ENCODE results near the gene SULT2B1. TPM values are rescaled to one million over a fixed set of nuclear protein-coding genes. Genes with fewer than 3 reads are reported as not detected.

The SULT2B1 gene
- total and polyA plus RNA-seq, 2 experiments from 2014 or later: 0.79 TPM; not detected in 1

DNA sequence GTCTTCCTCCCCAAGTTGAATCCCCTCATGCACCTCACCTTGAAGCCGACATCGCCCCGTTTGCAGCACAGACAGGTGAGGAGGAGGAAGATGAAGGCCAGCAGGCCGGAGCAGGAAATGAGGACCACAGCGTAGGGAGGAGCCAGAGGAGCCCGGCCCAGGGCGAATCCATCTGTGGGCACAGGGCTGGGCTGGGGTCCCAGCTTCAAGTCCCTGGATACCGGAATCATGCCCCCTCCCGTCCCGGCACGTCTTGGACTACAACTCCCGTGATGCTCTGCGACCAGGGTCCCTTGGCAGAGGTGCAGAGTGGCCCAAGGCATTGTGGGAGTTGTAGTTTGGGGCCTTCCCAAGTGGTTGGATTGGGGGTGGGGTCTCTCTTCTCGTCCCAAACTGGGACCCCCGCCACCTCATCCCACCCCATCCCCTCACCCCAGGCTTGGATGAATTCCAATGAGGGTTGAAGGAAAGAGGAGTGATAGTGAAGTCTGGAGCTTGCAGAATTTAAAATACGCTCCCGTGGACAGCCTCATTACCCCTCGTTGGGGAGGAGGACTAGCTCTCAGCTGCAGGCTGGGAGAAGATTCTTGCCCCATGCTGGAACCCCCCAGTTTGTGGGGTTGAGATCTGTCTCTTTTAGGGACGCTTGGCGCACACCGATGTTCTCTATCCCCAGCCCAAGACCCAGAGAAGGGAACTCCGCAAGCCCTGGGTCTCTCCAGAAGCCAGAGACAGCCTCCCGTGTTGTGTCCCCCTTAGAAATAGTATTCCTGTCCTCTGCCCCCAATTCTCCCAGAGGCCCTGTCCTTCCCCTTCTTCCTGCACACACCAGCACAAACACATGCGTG lies 41.3 kb upstream of the SULT2B1 start:
- Histone ChIP-seq H3K27ac (no peak overlapping the region), H3K4me3 (peak overlapping the region; percentile 28), H3K9me3 (ENCODE audit: low read depth) (no peaks in the 10 kb centered on the region), H3K36me3 (replicated peaks; ENCODE audit: insufficient read depth, low read depth) (no peaks in the 10 kb centered on the region), H3K4me1 (ENCODE audit: insufficient read depth) (no peaks in the 10 kb centered on the region), H4K20me1 (ENCODE audit: insufficient read depth, poor library complexity, severe bottlenecking) (no peaks in the 10 kb centered on the region), H3K9me2 (replicated peaks; ENCODE audit: insufficient read depth) (no peaks in the 10 kb centered on the region), H2AFZ (peak overlapping the region; percentile 71), H3K27me3 (peaks cover 12% of the 10 kb centered on the region), H3K4me2 (peak overlapping the region; percentile 89), H3K79me2 (no peaks in the 10 kb centered on the region)
- WGBS (ENCODE audit: low lambda C conversion rate, missing lambda C conversion rate): 27% methylated on average over 21 of the region's 24 CpGs
- TF ChIP-seq EZH2phosphoT487 (IDR thresholded peaks at IDR 0.05; ENCODE audit: low read depth, severe bottlenecking, unreplicated experiment) (no peak), EZH2 (IDR thresholded peaks at IDR 0.05; ENCODE audit: borderline replicate concordance) (no peak)
- TF ChIP-seq, protein P1, sequence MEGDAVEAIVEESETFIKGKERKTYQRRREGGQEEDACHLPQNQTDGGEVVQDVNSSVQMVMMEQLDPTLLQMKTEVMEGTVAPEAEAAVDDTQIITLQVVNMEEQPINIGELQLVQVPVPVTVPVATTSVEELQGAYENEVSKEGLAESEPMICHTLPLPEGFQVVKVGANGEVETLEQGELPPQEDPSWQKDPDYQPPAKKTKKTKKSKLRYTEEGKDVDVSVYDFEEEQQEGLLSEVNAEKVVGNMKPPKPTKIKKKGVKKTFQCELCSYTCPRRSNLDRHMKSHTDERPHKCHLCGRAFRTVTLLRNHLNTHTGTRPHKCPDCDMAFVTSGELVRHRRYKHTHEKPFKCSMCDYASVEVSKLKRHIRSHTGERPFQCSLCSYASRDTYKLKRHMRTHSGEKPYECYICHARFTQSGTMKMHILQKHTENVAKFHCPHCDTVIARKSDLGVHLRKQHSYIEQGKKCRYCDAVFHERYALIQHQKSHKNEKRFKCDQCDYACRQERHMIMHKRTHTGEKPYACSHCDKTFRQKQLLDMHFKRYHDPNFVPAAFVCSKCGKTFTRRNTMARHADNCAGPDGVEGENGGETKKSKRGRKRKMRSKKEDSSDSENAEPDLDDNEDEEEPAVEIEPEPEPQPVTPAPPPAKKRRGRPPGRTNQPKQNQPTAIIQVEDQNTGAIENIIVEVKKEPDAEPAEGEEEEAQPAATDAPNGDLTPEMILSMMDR (IDR thresholded peaks at IDR 0.05; ENCODE audit: poor library complexity): no peak
- peak; percentile 78 for DNase-seq (ENCODE audit: low spot score)

DNA sequence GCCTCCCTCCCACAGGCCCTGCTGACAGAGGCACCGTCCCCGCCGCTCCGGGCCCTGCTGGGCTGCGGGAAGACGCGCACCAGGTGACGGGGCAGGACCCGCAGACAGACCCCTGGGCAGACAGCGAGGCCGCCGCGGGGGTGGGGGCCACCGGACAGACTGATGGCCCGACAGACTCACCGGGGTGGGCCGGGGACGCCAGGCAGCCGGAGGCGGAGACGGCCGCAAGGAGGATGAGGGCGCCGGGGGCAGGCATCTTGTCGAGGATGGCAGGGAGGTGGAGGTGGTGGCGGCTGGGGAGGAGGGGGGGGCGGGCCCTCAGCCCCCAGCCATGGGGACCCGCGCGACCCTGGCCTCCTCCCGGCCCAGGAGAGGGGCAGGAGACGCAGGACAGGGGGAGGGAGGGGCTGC lies 40.6 kb upstream of the SULT2B1 start:
- peaks cover 12% of the 10 kb centered on the region for H3K27me3 ChIP-seq
- H2AFZ ChIP-seq: peak overlapping the region; percentile 71
- H3K4me3 ChIP-seq: no peak overlapping the region
- H3K36me3 ChIP-seq (replicated peaks; ENCODE audit: insufficient read depth, low read depth): no peaks in the 10 kb centered on the region
- TF ChIP-seq, protein P1 (IDR thresholded peaks at IDR 0.05; ENCODE audit: poor library complexity): no peak
- TF ChIP-seq EZH2 (IDR thresholded peaks at IDR 0.05; ENCODE audit: borderline replicate concordance) (no peak), EZH2phosphoT487 (IDR thresholded peaks at IDR 0.05; ENCODE audit: low read depth, severe bottlenecking, unreplicated experiment) (no peak)
- H3K9me2 ChIP-seq (replicated peaks; ENCODE audit: insufficient read depth): no peaks in the 10 kb centered on the region
- peak overlapping the region; percentile 89 for H3K4me2 ChIP-seq
- no peaks in the 10 kb centered on the region for H4K20me1 ChIP-seq (ENCODE audit: insufficient read depth, poor library complexity, severe bottlenecking)
- DNase-seq (ENCODE audit: low spot score): no peak
- H3K79me2 ChIP-seq: no peaks in the 10 kb centered on the region
- 2% methylated on average over 12 of the region's 32 CpGs for WGBS (ENCODE audit: low lambda C conversion rate, missing lambda C conversion rate)
- H3K9me3 ChIP-seq (ENCODE audit: low read depth): no peaks in the 10 kb centered on the region
- H3K27ac ChIP-seq: no peak overlapping the region
- no peaks in the 10 kb centered on the region for H3K4me1 ChIP-seq (ENCODE audit: insufficient read depth)

DNA sequence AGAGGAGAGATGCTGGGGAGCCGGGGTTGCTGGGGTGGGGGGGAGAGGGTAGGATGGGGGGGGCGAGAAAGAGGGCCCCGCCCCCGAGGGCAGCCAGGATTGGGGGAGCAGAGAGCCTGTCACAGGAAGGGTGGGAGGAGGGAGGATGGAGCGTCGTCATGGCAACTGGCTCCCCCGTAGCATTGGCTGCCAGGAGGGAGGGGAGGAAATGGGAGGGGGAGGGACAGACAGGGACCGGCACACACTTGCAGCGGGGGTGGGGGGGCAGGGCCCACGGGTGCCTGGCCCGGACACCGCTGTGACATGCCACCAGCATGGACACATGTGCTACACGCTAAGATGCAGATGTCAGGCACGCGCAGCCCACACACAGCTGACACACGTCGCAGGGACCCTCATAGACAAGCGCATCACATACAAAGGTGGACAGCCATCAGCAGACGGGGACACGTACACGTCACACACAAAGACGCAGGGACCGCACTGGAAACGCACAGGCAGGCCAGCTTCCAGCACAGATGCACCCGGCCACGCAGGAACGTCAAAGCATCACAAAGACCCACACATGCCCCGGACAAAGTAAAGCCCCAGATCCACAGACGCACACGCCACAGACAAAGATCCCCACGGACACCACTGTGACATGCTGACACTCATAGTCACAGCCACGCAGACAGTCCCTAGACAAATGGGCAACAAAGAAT lies 40.0 kb upstream of the SULT2B1 start, which contains the start of gene LMTK3:
Gene LMTK3, minus strand, starts transcription at position 36 of the 704 bp plus-strand sequence. CDS start 259 bp downstream, outside the sequence.
- no peaks in the 10 kb centered on the region for H3K36me3 ChIP-seq (replicated peaks; ENCODE audit: insufficient read depth, low read depth)
- H3K9me3 ChIP-seq (ENCODE audit: low read depth): no peaks in the 10 kb centered on the region
- WGBS (ENCODE audit: low lambda C conversion rate, missing lambda C conversion rate): 41% methylated on average over 21 of the region's 32 CpGs
- no peaks in the 10 kb centered on the region for H3K9me2 ChIP-seq (replicated peaks; ENCODE audit: insufficient read depth)
- H3K79me2 ChIP-seq: no peaks in the 10 kb centered on the region
- peak within 1 kb of the TSS; percentile 71 for H2AFZ ChIP-seq
- H3K27me3 ChIP-seq: peaks cover 12% of the 10 kb centered on the region
- DNase-seq (ENCODE audit: low spot score): no peak
- no peaks in the 10 kb centered on the region for H4K20me1 ChIP-seq (ENCODE audit: insufficient read depth, poor library complexity, severe bottlenecking)
- H3K4me3 ChIP-seq: peak within 1 kb of the TSS; percentile 28
- TF ChIP-seq, protein P1 (IDR thresholded peaks at IDR 0.05; ENCODE audit: poor library complexity): no peak
- TF ChIP-seq EZH2phosphoT487 (IDR thresholded peaks at IDR 0.05; ENCODE audit: low read depth, severe bottlenecking, unreplicated experiment) (no peak), EZH2 (IDR thresholded peaks at IDR 0.05; ENCODE audit: borderline replicate concordance) (no peak)
- peak within 1 kb of the TSS; percentile 89 for H3K4me2 ChIP-seq
- H3K4me1 ChIP-seq (ENCODE audit: insufficient read depth): no peaks in the 10 kb centered on the region
- no peak within 1 kb of the TSS for H3K27ac ChIP-seq
